IMR-90 (cell line): ENCODE results near the gene ZCCHC7.

Experiments used
- CEBPB ChIP-seq: IDR thresholded peaks from 2 replicates; pipeline ENCODE4 v1.6.1; 2012; ENCODE audit warnings: low read depth, low read length, improper control_type of control experiment
- CTCF ChIP-seq: conservative IDR thresholded peaks from 2 replicates; pipeline ENCODE4 v1.5.1; 2012; ENCODE audit warnings: mild to moderate bottlenecking, low read depth, low read length, improper control_type of control experiment
- FOS ChIP-seq: fragments of 150-350 bp; IDR thresholded peaks from 2 replicates; pipeline ENCODE4 v1.6.1; 2016; ENCODE audit warnings: low read depth, low read length
- MAFK ChIP-seq: IDR thresholded peaks from 2 replicates; pipeline ENCODE4 v1.6.1; 2012; ENCODE audit warnings: low read depth, low read length, improper control_type of control experiment
- MAZ ChIP-seq: IDR thresholded peaks from 2 replicates; pipeline ENCODE4 v1.6.1; 2012; ENCODE audit warnings: low read depth, mild to moderate bottlenecking, low read length, improper control_type of control experiment, moderate library complexity, borderline replicate concordance
- MXI1 ChIP-seq: IDR thresholded peaks from 2 replicates; pipeline ENCODE4 v1.6.1; 2012; ENCODE audit warnings: low read depth, mild to moderate bottlenecking, low read length, moderate library complexity, borderline replicate concordance
- NFE2L2 ChIP-seq: fragments of 150-350 bp; IDR thresholded peaks from 2 replicates; pipeline ENCODE4 v1.6.1; 2016; ENCODE audit warnings: low read depth, mild to moderate bottlenecking, low read length
- POLR2A ChIP-seq: IDR thresholded peaks from 2 replicates; pipeline ENCODE4 v1.6.1; 2012; ENCODE audit warnings: mild to moderate bottlenecking, low read depth, low read length
- RAD21 ChIP-seq: IDR thresholded peaks from 2 replicates; pipeline ENCODE4 v1.6.1; 2012; ENCODE audit warnings: low read length, improper control_type of control experiment
- RCOR1 ChIP-seq: IDR thresholded peaks from 2 replicates; pipeline ENCODE4 v1.6.1; 2012; ENCODE audit warnings: mild to moderate bottlenecking, low read length, improper control_type of control experiment; ENCODE audit not compliant: insufficient replicate concordance
- RFX5 ChIP-seq: IDR thresholded peaks from 2 replicates; pipeline ENCODE4 v1.8.0; 2012; ENCODE audit warnings: low read depth, mild to moderate bottlenecking, low read length, moderate library complexity
- SMC3 ChIP-seq: fragments of 150-350 bp; IDR thresholded peaks from 2 replicates; pipeline ENCODE4 v1.6.1; 2016; ENCODE audit warnings: low read depth, mild to moderate bottlenecking, antibody characterized with exemption, low read length, moderate library complexity
- TF ChIP-seq, protein P1 (sequence below): fragments of 150-350 bp; IDR thresholded peaks from 2 replicates; pipeline ENCODE4 v1.6.1; 2017; ENCODE audit warnings: mild to moderate bottlenecking, antibody characterized with exemption, low read length, low read depth
- TF ChIP-seq, protein P2 (sequence below): fragments of 150-350 bp; IDR thresholded peaks from 2 replicates; pipeline ENCODE4 v1.6.1; 2016; ENCODE audit warnings: low read depth, mild to moderate bottlenecking, low read length, moderate library complexity, borderline replicate concordance

DNA sequence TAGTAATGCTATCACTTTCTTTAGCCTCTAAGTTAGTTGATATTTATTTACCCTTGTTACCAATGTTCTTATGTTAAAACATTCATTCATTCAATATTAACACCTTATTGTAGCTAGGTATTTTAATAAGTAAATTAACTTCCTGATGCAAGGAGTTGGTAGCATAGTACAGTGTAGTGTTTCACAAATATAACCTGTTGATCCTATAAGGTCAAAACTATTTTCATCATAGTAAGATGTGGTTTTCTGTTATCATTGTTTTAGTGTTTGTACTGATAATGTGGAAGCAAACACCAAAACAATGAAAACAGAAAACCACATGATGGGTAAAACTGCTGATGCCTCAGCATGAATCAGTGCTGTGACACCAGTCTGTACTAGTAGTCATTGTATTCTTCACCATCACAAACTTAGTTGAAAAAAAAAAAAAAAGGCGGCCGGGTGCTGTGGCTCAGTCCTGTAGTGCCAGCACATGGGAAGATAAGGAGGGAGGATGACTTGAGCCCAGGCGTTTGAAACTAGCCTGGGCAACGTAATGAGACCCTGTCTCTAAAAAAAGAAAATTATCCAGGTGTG, 36.5 kb downstream of the ZCCHC7 start:
- no peak for TF ChIP-seq CTCF
- TF ChIP-seq MXI1: no peak
- no peak for TF ChIP-seq POLR2A
- TF ChIP-seq RAD21: no peak
- TF ChIP-seq MAZ: no peak
- TF ChIP-seq CEBPB: no peak
- no peak for TF ChIP-seq RCOR1
- TF ChIP-seq, protein P1, sequence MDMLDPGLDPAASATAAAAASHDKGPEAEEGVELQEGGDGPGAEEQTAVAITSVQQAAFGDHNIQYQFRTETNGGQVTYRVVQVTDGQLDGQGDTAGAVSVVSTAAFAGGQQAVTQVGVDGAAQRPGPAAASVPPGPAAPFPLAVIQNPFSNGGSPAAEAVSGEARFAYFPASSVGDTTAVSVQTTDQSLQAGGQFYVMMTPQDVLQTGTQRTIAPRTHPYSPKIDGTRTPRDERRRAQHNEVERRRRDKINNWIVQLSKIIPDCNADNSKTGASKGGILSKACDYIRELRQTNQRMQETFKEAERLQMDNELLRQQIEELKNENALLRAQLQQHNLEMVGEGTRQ: no peak
- TF ChIP-seq NFE2L2: no peak
- no peak for TF ChIP-seq RFX5
- TF ChIP-seq, protein P2, sequence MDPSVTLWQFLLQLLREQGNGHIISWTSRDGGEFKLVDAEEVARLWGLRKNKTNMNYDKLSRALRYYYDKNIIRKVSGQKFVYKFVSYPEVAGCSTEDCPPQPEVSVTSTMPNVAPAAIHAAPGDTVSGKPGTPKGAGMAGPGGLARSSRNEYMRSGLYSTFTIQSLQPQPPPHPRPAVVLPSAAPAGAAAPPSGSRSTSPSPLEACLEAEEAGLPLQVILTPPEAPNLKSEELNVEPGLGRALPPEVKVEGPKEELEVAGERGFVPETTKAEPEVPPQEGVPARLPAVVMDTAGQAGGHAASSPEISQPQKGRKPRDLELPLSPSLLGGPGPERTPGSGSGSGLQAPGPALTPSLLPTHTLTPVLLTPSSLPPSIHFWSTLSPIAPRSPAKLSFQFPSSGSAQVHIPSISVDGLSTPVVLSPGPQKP: no peak
- TF ChIP-seq FOS: no peak
- no peak for TF ChIP-seq SMC3
- TF ChIP-seq MAFK: peak; percentile 19; the same call in 1 of the 2 replicates
